ENCODE results near the gene KCNIP4.
A peak's percentile ranks its signal among the peaks of the same experiment; 100 is the strongest.

The KCNIP4 gene

GRCh38 chr4:21554066-21554465 lies 394.5 kb downstream of the KCNIP4 start:
- FAIRE-seq = no peak

- FAIRE-seq = no peak
Observed at GRCh38 chr4:21552455-21552854, 396.1 kb downstream of the KCNIP4 start.

- no peak for FAIRE-seq
Observed at GRCh38 chr4:21544955-21545354, 403.6 kb downstream of the KCNIP4 start.

GRCh38 chr4:21544415-21544814 lies 404.2 kb downstream of the KCNIP4 start:
- FAIRE-seq = no peak

- FAIRE-seq = no peak
Observed at GRCh38 chr4:21543514-21543913, 405.1 kb downstream of the KCNIP4 start.

- no peak for FAIRE-seq
Observed at GRCh38 chr4:21535898-21536297, 412.7 kb downstream of the KCNIP4 start.

- no peak for FAIRE-seq
Observed at GRCh38 chr4:21531048-21531447, 417.5 kb downstream of the KCNIP4 start.

- no peak for FAIRE-seq
Observed at GRCh38 chr4:21529214-21529613, 419.4 kb downstream of the KCNIP4 start.

GRCh38 chr4:21522296-21522695 lies 426.3 kb downstream of the KCNIP4 start:
- FAIRE-seq = no peak

GRCh38 chr4:21517126-21517859 lies 431.3 kb downstream of the KCNIP4 start:
- no peak for FAIRE-seq

- no peak for FAIRE-seq
Observed at GRCh38 chr4:21514022-21514694, 434.4 kb downstream of the KCNIP4 start.

- peak; percentile 92 for FAIRE-seq
Observed at GRCh38 chr4:21512353-21512752, 436.2 kb downstream of the KCNIP4 start.

GRCh38 chr4:21507439-21507838 lies 441.1 kb downstream of the KCNIP4 start:
- FAIRE-seq = peak; percentile 32

- FAIRE-seq = no peak
Observed at GRCh38 chr4:21490682-21491081, 457.9 kb downstream of the KCNIP4 start.

- FAIRE-seq = no peak
Observed at GRCh38 chr4:21476757-21477156, 471.8 kb downstream of the KCNIP4 start.

- FAIRE-seq = no peak
Observed at GRCh38 chr4:21474195-21474594, 474.4 kb downstream of the KCNIP4 start.

GRCh38 chr4:21470535-21470934 lies 478.0 kb downstream of the KCNIP4 start:
- FAIRE-seq = no peak

GRCh38 chr4:21469438-21470300 lies 478.9 kb downstream of the KCNIP4 start:
- peak; percentile 92 for FAIRE-seq

- FAIRE-seq = no peak
Observed at GRCh38 chr4:21467551-21467950, 481.0 kb downstream of the KCNIP4 start.

- no peak for FAIRE-seq
Observed at GRCh38 chr4:21457086-21457840, 491.3 kb downstream of the KCNIP4 start.

GRCh38 chr4:21454831-21455230 lies 493.7 kb downstream of the KCNIP4 start:
- no peak for FAIRE-seq

- no peak for FAIRE-seq
Observed at GRCh38 chr4:21454201-21454600, 494.4 kb downstream of the KCNIP4 start.

- no peak for FAIRE-seq
Observed at GRCh38 chr4:21452931-21453330, 495.6 kb downstream of the KCNIP4 start.
